HepG2 (cell line): ENCODE results near the gene AKAP14.
A peak's percentile ranks its signal among the peaks of the same experiment; 100 is the strongest.

Experiments used
- BRD4 ChIP-seq: sonication (generic); formaldehyde crosslinking; IDR thresholded peaks from 2 replicates; pipeline ENCODE4 v1.4.0; 2020; ENCODE audit warnings: missing genetic modification reagents
- CTCF ChIP-seq: sonication (generic); formaldehyde crosslinking; IDR thresholded peaks from 2 replicates; pipeline ENCODE4 v1.5.0; 2020; ENCODE audit warnings: mild to moderate bottlenecking, missing genetic modification reagents, moderate library complexity
- NCOA1 ChIP-seq: sonication (generic); formaldehyde crosslinking; IDR thresholded peaks from 2 replicates; pipeline ENCODE4 v1.9.0; 2021; ENCODE audit warnings: missing genetic modification reagents
- YEATS4 ChIP-seq: sonication (generic); formaldehyde crosslinking; IDR thresholded peaks from 2 replicates; pipeline ENCODE4 v1.4.0; 2020; ENCODE audit warnings: missing genetic modification reagents, borderline replicate concordance
- ZNF235 ChIP-seq: sonication (generic); formaldehyde crosslinking; IDR thresholded peaks from 2 replicates; pipeline ENCODE4 v1.8.1; 2023; ENCODE audit warnings: mild to moderate bottlenecking, missing genetic modification reagents, borderline replicate concordance

DNA sequence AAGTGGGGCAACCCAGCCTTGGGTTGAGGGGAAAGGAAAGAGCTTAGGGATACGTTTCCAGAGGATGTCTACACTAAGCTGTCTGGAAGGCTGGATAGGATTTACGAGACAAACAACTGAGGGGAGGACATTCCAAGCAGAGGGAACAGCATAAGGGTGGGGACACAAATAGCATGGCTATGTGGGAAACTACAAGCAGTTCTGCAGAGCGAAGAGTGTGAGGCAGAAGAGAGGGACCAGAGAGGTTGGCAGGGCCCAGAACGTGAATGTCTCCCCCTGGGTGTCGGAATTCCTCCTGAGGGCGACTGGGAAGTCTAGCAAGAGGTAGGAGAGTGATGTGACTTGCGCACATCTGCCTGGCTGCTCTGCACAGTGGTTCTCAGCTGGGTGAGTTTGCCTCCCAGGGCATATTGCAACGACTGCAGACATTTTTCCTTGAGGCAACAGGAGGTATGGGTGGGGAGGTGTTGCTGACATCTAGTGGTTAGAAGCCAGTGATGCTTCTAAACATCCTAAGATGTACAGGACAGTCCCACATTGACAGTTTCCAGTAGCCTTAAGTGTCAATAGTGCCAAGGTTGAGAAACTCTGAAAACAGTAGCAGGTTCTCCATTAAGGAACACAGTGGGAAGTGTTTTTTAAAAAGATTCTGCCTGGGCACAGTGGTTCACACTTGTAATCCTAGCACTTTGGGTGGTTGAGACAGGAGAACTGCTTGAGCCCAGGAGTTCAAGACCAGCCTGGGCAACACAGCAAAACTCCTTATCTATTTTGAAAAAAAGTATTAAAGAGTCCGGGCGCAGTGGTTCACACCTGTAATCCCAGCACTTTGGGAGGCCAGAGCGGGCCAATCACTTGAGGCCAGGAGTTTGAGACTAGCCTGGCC lies 14.9 kb upstream of the AKAP14 start:
- TF ChIP-seq YEATS4 (CRISPR knock-in tag) (no peak), NCOA1 (no peak), CTCF (peak; percentile 78), BRD4 (CRISPR knock-in tag) (no peak), ZNF235 (CRISPR knock-in tag) (no peak)
